SK-N-MC (cell line): ENCODE measurements around the gene CACNA2D4.
A peak's percentile ranks its signal among the peaks of the same experiment; 100 is the strongest.
"Not testable (repeated sequence)": the region's sequence is repeated elsewhere in the genome, so short reads cannot be mapped to it uniquely, and the experiment has no call there.

Source experiments
- DNase-seq: peaks from one replicate; pipeline ENCODE4 v3.0.0-alpha.2; 2011; ENCODE audit warnings: low read depth, low spot score
- H3K27ac ChIP-seq: fragments of 200-600 bp; sonication (generic); 2 replicates; pipeline ENCODE4 v1.5.1; 2016; ENCODE audit warnings: mixed run types
- H3K36me3 ChIP-seq: fragments of 200-600 bp; sonication (generic); 2 replicates; pipeline ENCODE4 v1.6.1; 2017; ENCODE audit warnings: antibody characterized with exemption, low read length, mixed read lengths; ENCODE audit not compliant: insufficient read depth
- H3K4me3 ChIP-seq: fragments of 200-600 bp; sonication (generic); 2 replicates; pipeline ENCODE4 v1.5.1; 2016
- H3K9ac ChIP-seq: fragments of 200-600 bp; sonication (generic); 2 replicates; pipeline ENCODE4 v1.8.0; 2017; ENCODE audit warnings: mixed run types, mixed read lengths; ENCODE audit not compliant: insufficient read length
- H3K9me3 ChIP-seq: fragments of 200-600 bp; sonication (generic); 2 replicates; pipeline ENCODE4 v1.6.1; 2017; ENCODE audit warnings: low read depth, mild to moderate bottlenecking, antibody characterized with exemption, low read length, moderate library complexity, mixed read lengths
- EZH2 ChIP-seq: fragments of 200-600 bp; sonication (generic); IDR thresholded peaks from one replicate; pipeline ENCODE4 v1.6.1; 2017; ENCODE audit warnings: antibody characterized with exemption
- FOXP2 ChIP-seq: optimal IDR thresholded peaks from 2 replicates; pipeline ENCODE3; 2011; ENCODE audit warnings: mild to moderate bottlenecking, moderate library complexity; ENCODE audit not compliant: insufficient read depth; ENCODE audit errors: extremely low read length, control extremely low read depth
- POLR2AphosphoS5 ChIP-seq: IDR thresholded peaks from 2 replicates; pipeline ENCODE4 v1.6.1; 2012; ENCODE audit warnings: mild to moderate bottlenecking, low read depth, low read length, borderline replicate concordance

The CACNA2D4 gene

GRCh38 chr12:1948883-1949282 is 30.4 kb upstream of the CACNA2D4 start:
- TF ChIP-seq FOXP2 = no peak
- no peak for TF ChIP-seq EZH2
- no peak overlapping the region for H3K9ac ChIP-seq
- H3K36me3 ChIP-seq = peaks cover 38% of the 10 kb centered on the region
- no peak overlapping the region for H3K4me3 ChIP-seq
- no peaks in the 10 kb centered on the region for H3K9me3 ChIP-seq
- H3K27ac ChIP-seq = no peak overlapping the region
- no peak for DNase-seq

- peaks cover 27% of the 10 kb centered on the region for H3K36me3 ChIP-seq
- TF ChIP-seq EZH2 (no peak), FOXP2 (no peak), POLR2AphosphoS5 (no peak)
Observed at GRCh38 chr12:1947081-1947480, 28.6 kb upstream of the CACNA2D4 start.

DNA sequence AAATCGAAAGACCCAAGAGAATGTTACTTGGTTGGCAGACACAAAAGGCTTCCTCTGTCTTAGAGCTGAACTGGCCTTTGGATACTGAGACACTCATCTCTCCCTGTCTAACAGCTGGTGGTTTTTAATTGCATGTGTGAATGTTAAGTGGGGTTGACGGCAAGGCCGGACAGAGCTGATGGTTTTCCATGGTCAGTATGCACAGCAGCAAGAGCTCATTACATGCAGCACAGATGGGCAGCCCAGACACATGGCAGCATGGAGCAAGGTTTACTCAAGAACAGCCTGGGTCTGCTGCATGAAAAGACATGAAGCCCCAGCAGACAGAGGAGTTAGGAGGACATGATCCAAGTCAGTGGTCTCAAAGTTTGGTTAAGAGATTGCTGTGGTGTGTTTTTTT is 27.8 kb upstream of the CACNA2D4 start:
- no peak overlapping the region for H3K4me3 ChIP-seq

More at GRCh38 chr12:1947081-1947480, 28.6 kb upstream of the CACNA2D4 start:
- no peaks in the 10 kb centered on the region for H3K9me3 ChIP-seq
- no peak for DNase-seq
- no peak overlapping the region for H3K4me3 ChIP-seq
- H3K27ac ChIP-seq = no peak overlapping the region
- H3K9ac ChIP-seq = no peak overlapping the region

DNA sequence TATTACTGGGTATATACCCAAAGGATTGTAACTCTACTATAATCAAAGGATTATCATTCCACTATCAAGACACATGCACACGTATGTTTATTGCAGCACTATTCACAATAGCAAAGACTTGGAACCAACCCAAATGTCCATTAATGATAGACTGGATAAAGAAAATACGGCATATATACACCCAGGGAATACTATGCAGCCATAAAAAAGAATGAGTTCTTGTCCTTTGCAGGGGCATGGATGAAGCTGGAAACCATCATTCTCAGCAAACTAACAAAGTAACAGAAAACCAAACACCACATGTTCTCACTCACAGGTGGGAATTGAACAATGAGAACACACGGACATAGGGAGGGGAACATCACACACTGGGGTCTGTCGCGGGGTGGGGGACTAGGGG is 27.1 kb upstream of the CACNA2D4 start:
- H3K27ac ChIP-seq, H3K9ac ChIP-seq, H3K9me3 ChIP-seq, DNase-seq, H3K4me3 ChIP-seq: not testable (repeated sequence)
- H3K36me3 ChIP-seq = peaks cover 23% of the 10 kb centered on the region

More for the DNA sequence above, 27.8 kb upstream of the CACNA2D4 start:
- no peak overlapping the region for H3K9ac ChIP-seq
- H3K27ac ChIP-seq = no peak overlapping the region
- no peak for DNase-seq
- H3K36me3 ChIP-seq = peaks cover 23% of the 10 kb centered on the region
- no peak for TF ChIP-seq POLR2AphosphoS5
- TF ChIP-seq EZH2 = no peak
- TF ChIP-seq FOXP2 = no peak
- no peaks in the 10 kb centered on the region for H3K9me3 ChIP-seq

- TF ChIP-seq FOXP2 = no peak
- TF ChIP-seq POLR2AphosphoS5 = no peak
- no peak for TF ChIP-seq EZH2
- Histone ChIP-seq H3K9ac (peak overlapping the region; percentile 3), H3K9me3 (no peaks in the 10 kb centered on the region), H3K4me3 (no peak overlapping the region), H3K27ac (no peak overlapping the region), H3K36me3 (no peaks in the 10 kb centered on the region)
- peak; percentile 22 for DNase-seq
Observed at GRCh38 chr12:1939801-1940607, 21.6 kb upstream of the CACNA2D4 start.

DNA sequence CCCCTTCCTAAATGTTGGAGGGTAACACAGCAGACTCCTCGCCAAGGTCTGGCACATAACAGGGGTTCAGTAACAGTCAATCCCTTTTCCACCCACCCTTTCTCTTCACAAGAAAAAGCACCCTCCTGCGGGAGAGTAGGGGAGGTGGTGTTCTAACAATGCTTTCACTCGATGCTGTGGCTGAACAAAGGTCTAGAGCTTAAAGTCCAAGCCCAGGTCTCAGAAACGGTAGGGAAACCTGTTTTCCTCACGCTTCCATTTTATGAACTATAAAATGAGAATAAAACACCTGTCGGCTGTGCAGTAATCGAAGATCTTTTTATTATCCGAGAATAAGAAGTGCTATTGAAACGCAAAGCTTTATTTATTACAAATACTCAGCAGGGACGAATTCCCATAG is 20.9 kb upstream of the CACNA2D4 start:
- H3K4me3 ChIP-seq = no peak overlapping the region
- no peaks in the 10 kb centered on the region for H3K9me3 ChIP-seq
- H3K27ac ChIP-seq = no peak overlapping the region
- H3K9ac ChIP-seq = no peak overlapping the region
- H3K36me3 ChIP-seq = no peaks in the 10 kb centered on the region
- TF ChIP-seq EZH2 = no peak
- no peak for TF ChIP-seq FOXP2
- TF ChIP-seq POLR2AphosphoS5 = no peak
- DNase-seq = no peak

GRCh38 chr12:1937481-1938224 is 19.2 kb upstream of the CACNA2D4 start:
- Histone ChIP-seq H3K36me3 (no peaks in the 10 kb centered on the region), H3K9ac (no peak overlapping the region), H3K9me3 (no peaks in the 10 kb centered on the region), H3K27ac (no peak overlapping the region), H3K4me3 (no peak overlapping the region)
- DNase-seq = no peak
- TF ChIP-seq EZH2 (no peak), POLR2AphosphoS5 (no peak), FOXP2 (no peak)

GRCh38 chr12:1936406-1937320 is 18.2 kb upstream of the CACNA2D4 start:
- no peaks in the 10 kb centered on the region for H3K9me3 ChIP-seq
- H3K36me3 ChIP-seq = no peaks in the 10 kb centered on the region
- no peak overlapping the region for H3K4me3 ChIP-seq
- no peak overlapping the region for H3K9ac ChIP-seq
- H3K27ac ChIP-seq = no peak overlapping the region
- no peak for TF ChIP-seq FOXP2
- no peak for TF ChIP-seq EZH2
- TF ChIP-seq POLR2AphosphoS5 = no peak
- no peak for DNase-seq
